ENCODE data around the gene GAD1. TPM values are rescaled to one million over a fixed set of nuclear protein-coding genes. Genes with fewer than 3 reads are reported as not detected.

Gene GAD1
- total RNA-seq, 1 donor from 2014 or later, result not detected

DNA sequence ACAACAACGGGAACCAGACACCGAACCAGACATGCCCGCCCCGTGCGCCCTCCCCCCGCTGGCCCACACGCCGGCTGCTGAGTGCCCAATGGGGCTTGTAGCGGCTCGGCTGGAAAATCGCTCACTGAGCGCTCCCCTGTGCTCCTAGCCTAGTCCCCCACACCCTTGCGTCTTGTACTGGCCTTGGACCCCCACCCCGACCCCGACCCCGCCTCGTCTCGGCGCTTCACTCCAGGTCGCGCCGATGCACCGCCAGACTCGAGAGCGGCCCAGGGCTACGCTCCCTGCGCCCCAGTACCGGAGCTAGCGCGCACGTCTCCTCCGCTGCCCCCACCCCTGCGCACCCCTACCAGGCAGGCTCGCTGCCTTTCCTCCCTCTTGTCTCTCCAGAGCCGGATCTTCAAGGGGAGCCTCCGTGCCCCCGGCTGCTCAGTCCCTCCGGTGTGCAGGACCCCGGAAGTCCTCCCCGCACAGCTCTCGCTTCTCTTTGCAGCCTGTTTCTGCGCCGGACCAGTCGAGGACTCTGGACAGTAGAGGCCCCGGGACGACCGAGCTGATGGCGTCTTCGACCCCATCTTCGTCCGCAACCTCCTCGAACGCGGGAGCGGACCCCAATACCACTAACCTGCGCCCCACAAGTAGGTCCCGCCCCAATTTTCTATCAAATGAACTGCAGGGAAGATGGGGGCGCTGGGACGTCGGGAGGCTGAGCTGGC lies 1.5 kb downstream of the GAD1 start:
- peaks cover 86% of the 10 kb centered on the region for H3K27me3 Mint-ChIP-seq (ENCODE audit: low read depth)
- TF ChIP-seq CTCF (IDR thresholded peaks at IDR 0.05), result no peak
- no peak for DNase-seq (ENCODE audit: low spot score)
- H3K4me3 Mint-ChIP-seq (ENCODE audit: unreplicated experiment), result peak overlapping the region; percentile 62
- H3K27ac Mint-ChIP-seq (ENCODE audit: unreplicated experiment), result no peak overlapping the region
- H3K9me3 Mint-ChIP-seq (ENCODE audit: low read depth), result no peaks in the 10 kb centered on the region
- H3K4me1 Mint-ChIP-seq (ENCODE audit: low read depth), result peaks cover 55% of the 10 kb centered on the region
- peaks cover 2% of the 10 kb centered on the region for H3K36me3 Mint-ChIP-seq (ENCODE audit: low read depth)

- no peak for TF ChIP-seq CTCF (IDR thresholded peaks at IDR 0.05)
- Mint-ChIP-seq H3K36me3 (ENCODE audit: low read depth) (peaks cover 2% of the 10 kb centered on the region), H3K4me1 (ENCODE audit: low read depth) (peaks cover 54% of the 10 kb centered on the region), H3K27ac (ENCODE audit: unreplicated experiment) (no peak overlapping the region), H3K4me3 (ENCODE audit: unreplicated experiment) (peak overlapping the region; percentile 46), H3K27me3 (ENCODE audit: low read depth) (peaks cover 82% of the 10 kb centered on the region), H3K9me3 (ENCODE audit: low read depth) (no peaks in the 10 kb centered on the region)
- DNase-seq (ENCODE audit: low spot score), result no peak
These were observed 2.2 kb downstream of the GAD1 start for GRCh38 chr2:170818752-170819470.

GRCh38 chr2:170819680-170820664 lies 3.3 kb downstream of the GAD1 start:
- DNase-seq (ENCODE audit: low spot score), result no peak
- Mint-ChIP-seq H3K27me3 (ENCODE audit: low read depth) (peaks cover 82% of the 10 kb centered on the region), H3K36me3 (ENCODE audit: low read depth) (peaks cover 2% of the 10 kb centered on the region), H3K27ac (ENCODE audit: unreplicated experiment) (no peak overlapping the region), H3K4me3 (ENCODE audit: unreplicated experiment) (no peak overlapping the region), H3K9me3 (ENCODE audit: low read depth) (no peaks in the 10 kb centered on the region), H3K4me1 (ENCODE audit: low read depth) (peaks cover 50% of the 10 kb centered on the region)
- no peak for TF ChIP-seq CTCF (IDR thresholded peaks at IDR 0.05)

DNA sequence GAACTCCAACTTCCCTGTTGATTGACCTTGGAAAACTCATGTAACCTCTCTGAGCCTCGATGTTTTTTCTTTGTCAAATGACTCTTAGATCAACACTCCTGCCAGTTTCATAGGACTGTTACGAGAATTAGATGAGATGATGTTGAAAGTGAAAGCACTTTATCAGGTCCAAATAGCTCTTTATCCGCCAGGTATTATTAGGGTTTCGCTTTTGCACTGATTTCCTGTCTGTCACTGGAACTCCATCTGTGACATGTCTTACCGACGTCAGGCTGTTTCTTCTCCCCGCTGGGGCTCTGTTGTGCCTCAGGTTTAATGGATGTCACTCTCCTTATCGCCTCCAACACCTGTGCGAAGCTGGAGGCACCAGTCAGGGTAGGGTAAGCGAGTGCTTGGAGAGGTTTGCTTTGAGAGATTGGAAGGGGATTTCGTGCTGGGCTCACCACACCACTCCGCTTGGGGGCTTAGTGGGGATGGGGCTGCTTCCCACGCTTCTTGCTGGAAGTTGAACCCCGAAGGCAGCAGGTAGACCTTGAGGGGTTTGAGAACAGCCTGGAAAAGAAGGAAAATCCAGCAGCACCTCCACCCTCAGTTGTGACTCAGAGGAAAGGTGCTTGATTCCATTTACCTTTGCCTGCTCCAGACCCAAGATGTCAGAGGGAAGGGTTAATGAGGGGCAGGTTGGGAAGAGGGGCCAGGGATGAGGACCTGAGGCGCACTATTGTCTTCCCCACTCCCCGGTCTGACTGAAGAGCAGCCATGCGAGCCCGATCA lies 4.3 kb downstream of the GAD1 start:
- DNase-seq (ENCODE audit: low spot score), result no peak
- Mint-ChIP-seq H3K4me3 (ENCODE audit: unreplicated experiment) (no peak overlapping the region), H3K27me3 (ENCODE audit: low read depth) (peaks cover 82% of the 10 kb centered on the region), H3K27ac (ENCODE audit: unreplicated experiment) (no peak overlapping the region), H3K9me3 (ENCODE audit: low read depth) (no peaks in the 10 kb centered on the region), H3K4me1 (ENCODE audit: low read depth) (peaks cover 45% of the 10 kb centered on the region), H3K36me3 (ENCODE audit: low read depth) (no peaks in the 10 kb centered on the region)
- TF ChIP-seq CTCF (IDR thresholded peaks at IDR 0.05), result no peak

All from chondrocyte (in vitro differentiated cells).